AG09319 (cell line): Measurements from ENCODE around the gene TOLLIP.

Experiments
- DNase-seq: peaks from one replicate; pipeline ENCODE4 v3.0.0-alpha.2; 2010; ENCODE audit warnings: low read depth; ENCODE audit errors: extremely low read depth
- TF ChIP-seq, protein P1 (sequence below): IDR thresholded peaks from 2 replicates; pipeline ENCODE4 v1.5.1; 2011; ENCODE audit warnings: low read depth, mild to moderate bottlenecking, inconsistent platforms, low read length, moderate library complexity

The TOLLIP gene

DNA sequence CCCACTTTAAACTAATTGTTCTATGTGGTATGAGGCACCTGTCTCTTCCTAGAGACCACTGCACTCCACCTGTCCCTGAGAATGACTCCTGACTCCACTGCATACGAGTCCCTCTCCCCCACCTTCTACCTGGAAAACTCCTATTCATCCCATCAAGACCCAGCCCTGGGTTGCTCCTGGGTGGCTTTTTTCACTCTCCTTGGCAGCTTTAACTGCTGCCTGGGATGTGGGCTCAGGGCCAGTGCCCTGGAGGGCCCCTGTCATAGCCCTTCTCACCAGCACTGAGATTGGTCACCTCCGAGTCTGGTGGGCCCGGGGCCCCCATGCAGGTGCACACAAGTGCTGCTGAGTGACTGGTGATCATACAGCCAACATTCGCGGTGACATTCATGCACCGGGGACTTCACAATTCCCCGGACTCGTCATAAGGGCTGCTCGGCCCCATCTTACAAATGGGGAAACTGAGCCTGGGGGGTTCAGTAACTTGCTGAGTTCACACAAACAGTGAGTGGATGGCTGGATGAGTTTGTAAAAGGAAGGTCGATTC lies 25.9 kb upstream of the TOLLIP start:
- DNase-seq: no peak
- TF ChIP-seq, protein P1, sequence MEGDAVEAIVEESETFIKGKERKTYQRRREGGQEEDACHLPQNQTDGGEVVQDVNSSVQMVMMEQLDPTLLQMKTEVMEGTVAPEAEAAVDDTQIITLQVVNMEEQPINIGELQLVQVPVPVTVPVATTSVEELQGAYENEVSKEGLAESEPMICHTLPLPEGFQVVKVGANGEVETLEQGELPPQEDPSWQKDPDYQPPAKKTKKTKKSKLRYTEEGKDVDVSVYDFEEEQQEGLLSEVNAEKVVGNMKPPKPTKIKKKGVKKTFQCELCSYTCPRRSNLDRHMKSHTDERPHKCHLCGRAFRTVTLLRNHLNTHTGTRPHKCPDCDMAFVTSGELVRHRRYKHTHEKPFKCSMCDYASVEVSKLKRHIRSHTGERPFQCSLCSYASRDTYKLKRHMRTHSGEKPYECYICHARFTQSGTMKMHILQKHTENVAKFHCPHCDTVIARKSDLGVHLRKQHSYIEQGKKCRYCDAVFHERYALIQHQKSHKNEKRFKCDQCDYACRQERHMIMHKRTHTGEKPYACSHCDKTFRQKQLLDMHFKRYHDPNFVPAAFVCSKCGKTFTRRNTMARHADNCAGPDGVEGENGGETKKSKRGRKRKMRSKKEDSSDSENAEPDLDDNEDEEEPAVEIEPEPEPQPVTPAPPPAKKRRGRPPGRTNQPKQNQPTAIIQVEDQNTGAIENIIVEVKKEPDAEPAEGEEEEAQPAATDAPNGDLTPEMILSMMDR: no peak

DNA sequence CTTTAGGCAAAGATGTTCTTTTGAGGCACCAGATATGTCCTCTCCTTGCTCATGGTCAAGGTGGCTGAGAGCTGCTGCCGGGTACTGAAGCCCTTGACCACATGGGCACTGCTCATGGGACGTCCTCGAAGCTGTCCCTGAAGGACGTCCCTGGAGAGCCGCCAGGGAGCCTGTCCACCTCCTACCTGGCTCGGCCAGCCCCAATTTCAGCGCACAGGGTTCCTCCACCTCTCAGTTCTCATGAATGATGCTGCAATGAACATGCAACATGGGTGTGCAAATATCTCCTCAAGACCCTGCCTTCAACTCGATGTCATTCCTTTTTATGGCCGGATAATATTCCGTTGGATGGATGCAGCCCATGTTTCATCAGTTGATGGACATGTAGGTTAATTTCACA lies 24.4 kb upstream of the TOLLIP start:
- TF ChIP-seq, protein P1: no peak
- no peak for DNase-seq

DNA sequence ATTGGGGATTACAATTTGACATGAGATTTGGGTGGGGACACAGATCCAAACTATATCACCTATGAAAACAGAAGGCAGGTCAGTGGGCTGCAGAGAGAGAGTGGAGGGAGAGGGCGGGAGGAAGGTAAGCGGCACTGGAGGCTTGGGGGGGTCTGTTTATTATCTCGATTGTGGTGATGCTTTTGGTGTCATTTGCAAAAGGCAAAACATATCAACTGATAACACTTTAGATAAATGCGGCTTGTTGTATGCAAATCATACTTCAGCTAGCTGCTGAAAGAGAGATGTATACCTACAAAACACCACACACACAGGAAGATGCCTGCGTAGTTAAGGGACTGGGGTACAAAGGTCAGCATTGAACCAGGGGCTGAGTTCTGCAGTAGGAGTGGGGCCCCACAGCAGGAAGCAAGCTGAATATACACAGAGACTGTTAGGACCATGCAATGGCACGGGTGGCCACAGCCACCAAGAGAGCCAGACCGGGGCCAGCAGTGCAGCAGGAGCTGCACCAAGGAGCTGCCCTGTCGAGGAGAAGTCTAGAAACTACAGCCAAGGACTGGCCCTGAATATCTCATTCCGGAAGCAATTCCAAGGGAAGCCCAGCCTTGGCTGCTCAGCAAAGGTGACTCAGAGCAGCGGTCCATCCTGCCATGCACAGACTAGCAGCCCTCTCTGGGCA lies 23.8 kb upstream of the TOLLIP start:
- DNase-seq: no peak

DNA sequence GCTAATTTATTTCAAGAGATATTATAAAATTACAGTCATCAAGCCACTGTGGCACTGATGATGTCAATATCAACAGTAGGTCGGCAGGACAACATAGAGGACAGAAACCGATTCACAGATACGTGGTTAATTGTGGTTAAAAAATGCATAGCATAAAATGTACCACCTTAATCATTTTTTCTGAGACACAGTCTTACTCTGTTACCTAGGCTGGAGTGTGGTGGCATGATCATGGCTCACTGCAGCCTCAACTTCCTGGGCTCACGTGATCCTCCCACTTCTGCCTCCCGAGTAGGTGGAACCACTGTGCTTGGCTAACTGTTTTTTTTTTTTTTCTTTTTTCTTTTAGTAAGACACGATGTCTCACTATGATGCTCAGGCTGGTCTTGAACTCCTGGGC lies 21.0 kb upstream of the TOLLIP start:
- TF ChIP-seq, protein P1: no peak
- no peak for DNase-seq

More for the DNA sequence above, 23.8 kb upstream of the TOLLIP start:
- TF ChIP-seq, protein P1: no peak

DNA sequence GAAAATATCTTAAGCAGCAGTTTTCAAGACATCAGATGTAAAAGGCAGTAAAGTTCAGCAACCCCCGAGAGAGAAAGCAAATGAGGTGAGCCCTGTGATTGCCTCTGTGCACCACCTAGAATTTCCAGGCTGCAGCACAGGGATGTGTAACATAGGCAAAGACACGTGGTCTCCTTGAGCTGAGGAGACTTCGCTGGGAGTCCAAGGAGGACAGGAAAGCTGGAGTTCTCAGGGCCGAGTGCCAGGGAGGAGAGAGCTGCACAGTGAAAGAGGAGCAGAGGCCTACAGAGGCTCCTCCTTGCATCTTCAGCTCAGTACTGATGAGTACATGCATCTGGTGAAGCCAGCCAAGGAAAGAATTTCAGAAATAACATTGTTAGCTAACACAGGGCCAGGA lies 17.6 kb upstream of the TOLLIP start:
- DNase-seq: no peak
- TF ChIP-seq, protein P1: no peak

DNA sequence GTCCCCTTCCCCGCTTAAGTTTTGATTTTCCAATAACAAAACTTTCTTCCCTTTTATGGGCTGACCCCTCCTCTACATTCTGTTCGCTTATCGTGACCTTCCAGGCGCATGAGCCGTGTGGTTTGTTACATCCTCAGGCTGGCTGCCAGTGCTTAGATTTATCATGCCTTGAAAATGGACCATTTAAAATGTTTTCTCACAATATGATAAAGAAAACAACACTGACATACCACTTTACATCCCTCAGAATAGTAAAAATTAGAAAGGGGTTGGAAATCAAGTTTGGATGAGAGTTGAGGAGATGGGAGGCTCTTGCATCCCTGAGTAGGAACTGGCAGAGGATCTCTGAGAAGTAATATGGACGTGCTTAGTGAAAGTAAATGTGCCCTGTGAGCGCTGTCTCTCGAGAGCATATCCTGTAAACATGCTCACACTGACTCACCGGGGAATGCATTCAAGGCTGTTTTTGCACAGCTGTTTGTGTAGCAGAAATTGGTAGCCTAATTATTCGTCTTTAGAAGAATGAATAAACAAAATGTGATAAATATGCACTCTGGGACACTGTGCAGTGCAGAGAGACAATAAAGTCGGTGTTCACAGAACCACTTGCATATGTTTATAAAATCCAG lies 17.1 kb upstream of the TOLLIP start:
- no peak for DNase-seq
- TF ChIP-seq, protein P1: no peak

DNA sequence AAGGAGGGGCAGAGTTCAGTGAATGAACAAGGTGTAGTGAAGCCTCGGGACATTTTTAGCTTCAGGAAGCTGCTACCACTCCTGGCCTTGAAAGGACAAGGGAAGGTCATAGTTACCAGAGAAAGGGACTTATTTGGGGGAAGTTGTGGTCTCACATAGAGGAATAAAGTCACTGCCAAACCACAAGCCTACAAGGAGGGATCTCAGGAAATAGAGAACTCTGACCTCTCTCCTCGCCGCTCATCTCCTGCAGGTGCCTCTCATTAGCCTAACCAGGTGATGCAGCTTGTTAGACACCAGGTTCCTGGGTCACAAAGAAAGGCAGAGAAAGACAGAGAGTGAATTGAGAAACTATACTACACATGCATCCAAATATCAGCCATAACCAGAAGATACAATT lies 14.3 kb upstream of the TOLLIP start:
- TF ChIP-seq, protein P1: no peak
- DNase-seq: no peak
